Posterior cingulate gyrus (tissue), 11 donors: ENCODE measurements around the gene TMEM51.

Experiments used
- DNase-seq, 10 donors: peaks; one replicate each; pipeline versions ENCODE4 v3.0.0 to v3.0.0-alpha.2; 2020 to 2021; ENCODE audit warnings: mixed read lengths in 3 of 10
- intact Hi-C: fragments of 100-400 bp; cut with DNase I; formaldehyde crosslinking; loops from one replicate; pipeline ENCODE4 v1.15.1; 2023

Gene TMEM51, protein sequence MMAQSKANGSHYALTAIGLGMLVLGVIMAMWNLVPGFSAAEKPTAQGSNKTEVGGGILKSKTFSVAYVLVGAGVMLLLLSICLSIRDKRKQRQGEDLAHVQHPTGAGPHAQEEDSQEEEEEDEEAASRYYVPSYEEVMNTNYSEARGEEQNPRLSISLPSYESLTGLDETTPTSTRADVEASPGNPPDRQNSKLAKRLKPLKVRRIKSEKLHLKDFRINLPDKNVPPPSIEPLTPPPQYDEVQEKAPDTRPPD

GRCh38 chr1:15153184-15153841 lies at the start of gene TMEM51:
Gene TMEM51, plus strand, starts transcription at chr1:15153747. Its CDS starts 61,341 bp downstream, at chr1:15215088.
- peak in 7 of 10 donors; percentile 20 to 91 (median 55) for DNase-seq
- intact Hi-C loops, result loop anchor here (5.0 to 10.0 kb wide), 2 partner anchors 59 to 281 kb away; partner anchors contain the start of gene CTRC

DNA sequence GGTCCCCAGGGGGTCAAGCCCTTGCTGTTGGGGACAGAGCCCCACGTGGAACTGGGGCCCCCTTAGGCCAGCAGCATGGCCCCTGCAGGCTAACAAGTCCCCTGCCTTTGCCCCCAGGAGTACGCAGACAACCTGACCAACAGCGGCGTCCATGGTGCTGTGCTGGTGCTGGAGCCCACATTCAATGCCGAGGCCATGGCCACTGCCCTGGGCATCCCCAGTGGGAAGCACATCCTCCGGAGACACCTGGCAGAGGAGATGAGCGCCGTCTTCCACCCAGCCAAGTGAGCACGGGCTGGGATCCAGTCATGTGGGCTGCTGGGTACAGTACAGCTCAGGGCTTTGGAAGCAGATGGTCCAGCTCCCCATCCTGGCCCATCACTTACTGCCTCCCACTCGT lies 49.6 kb upstream of the TMEM51 start:
- peak in 2 of 10 donors; percentile 28 to 50 for DNase-seq
- intact Hi-C loops, result no loop called here

DNA sequence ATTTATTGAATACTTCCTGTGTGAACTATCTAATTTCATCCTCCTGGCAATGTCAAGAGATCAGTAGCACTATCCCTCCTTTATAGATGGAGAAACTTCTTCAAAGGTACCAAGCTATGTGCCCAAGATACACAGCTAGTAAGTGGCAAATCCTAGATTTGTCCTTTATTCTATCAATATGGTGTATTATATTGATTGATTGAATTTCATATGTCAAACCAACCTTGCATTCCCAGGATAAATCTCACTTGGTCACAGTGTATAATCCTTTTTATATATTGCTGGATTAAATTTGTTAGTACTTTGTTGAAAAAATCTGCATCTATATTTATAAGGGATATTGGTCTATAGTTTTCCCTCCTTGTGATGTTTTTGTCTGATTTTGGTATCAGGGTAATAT lies 48.8 kb upstream of the TMEM51 start:
- DNase-seq, result no peak
- intact Hi-C loops, result no loop called here

GRCh38 chr1:15106608-15107007 lies 46.9 kb upstream of the TMEM51 start:
- intact Hi-C loops, result no loop called here
- DNase-seq, result peak in 3 of 10 donors; percentile 22 to 46 (median 25)

GRCh38 chr1:15107058-15107687 lies 46.4 kb upstream of the TMEM51 start:
- DNase-seq, result peak in 1 of 10 donors; percentile 37
- intact Hi-C loops, result no loop called here

DNA sequence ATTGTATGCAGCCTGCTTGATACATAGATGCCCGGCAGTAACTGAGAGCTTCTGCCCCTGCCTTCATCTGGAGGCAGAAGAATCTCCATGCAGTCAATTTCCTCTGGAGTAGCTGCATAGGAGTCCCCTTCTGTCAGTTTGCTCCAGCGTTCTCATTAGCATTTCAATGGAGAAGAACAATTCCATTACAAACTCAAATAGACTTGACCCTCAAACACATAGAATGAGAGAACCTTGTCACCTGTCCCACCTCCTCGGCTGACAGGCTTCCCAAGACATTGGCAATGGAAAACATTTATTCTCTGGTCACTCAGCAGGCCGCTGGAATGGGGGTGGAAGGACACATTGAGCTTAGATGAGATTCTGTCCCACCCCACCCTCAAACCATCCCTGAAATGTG lies 45.6 kb upstream of the TMEM51 start:
- intact Hi-C loops, result no loop called here
- DNase-seq, result no peak

- peak in 2 of 10 donors; percentile 31 to 51 for DNase-seq
- intact Hi-C loops, result no loop called here
Measured at GRCh38 chr1:15110128-15110866, 43.2 kb upstream of the TMEM51 start.

DNA sequence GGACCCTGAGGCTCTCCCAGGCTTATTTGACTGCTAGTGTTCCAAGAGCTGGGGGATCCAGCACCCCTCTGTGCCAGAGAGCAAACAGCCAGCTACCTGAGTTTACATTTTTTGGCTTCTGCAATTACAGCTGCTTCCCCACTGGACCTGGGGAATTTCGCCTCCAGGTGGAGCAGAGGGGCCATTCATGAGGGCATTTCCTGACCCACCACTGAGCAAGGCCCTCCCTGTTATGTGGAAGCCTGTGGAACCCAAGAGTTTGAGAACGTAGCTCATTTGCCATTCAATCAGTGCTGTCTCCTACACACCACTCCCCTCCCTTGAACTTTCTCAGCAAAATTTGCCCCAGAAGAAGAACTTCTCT lies 42.7 kb upstream of the TMEM51 start:
- intact Hi-C loops, result no loop called here
- DNase-seq, result peak in 2 of 10 donors; percentile 14 to 19

DNA sequence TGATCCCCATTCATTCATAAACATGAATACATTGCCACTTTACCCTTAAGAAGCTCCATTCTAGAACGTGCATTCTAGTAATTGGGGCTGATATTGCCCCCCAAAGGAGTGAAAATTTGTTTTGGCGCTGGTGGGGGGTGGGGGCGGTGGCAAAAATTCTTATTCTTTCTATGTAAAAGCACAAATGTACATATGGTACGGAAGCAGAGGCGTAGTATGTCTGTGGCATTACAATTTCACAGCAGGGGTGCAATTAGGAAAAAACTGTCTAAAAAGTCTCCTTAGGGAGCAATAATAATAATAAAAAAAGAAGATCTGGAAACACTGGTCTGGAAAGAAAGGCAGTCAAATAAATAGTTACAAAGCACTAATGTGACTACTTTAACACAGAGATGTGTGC lies 40.4 kb upstream of the TMEM51 start:
- no peak for DNase-seq
- intact Hi-C loops, result no loop called here

DNA sequence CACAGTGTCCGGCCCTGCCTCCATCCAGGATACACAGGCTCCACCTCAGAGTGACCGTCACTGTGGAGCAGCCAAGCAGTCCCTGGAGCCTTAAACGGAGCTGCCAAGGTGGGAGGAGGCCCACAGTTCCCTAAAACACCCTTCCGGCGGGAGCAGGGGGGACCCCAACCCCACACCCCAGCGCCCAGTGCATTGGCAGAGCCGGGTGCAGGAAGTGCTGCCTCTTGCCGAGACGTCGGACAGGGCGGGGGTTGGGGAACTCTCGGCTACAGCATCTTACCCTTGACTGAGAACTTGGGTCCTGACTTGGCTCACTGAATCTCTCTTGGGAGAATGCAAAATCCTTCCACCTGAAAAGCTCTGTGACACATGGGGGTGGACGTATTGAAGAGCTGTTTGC lies 38.7 kb upstream of the TMEM51 start:
- DNase-seq, result peak in 1 of 10 donors; percentile 67
- intact Hi-C loops, result no loop called here

- intact Hi-C loops, result no loop called here
- peak in 1 of 10 donors; percentile 41 for DNase-seq
Measured at GRCh38 chr1:15115542-15116330, 37.8 kb upstream of the TMEM51 start.

DNA sequence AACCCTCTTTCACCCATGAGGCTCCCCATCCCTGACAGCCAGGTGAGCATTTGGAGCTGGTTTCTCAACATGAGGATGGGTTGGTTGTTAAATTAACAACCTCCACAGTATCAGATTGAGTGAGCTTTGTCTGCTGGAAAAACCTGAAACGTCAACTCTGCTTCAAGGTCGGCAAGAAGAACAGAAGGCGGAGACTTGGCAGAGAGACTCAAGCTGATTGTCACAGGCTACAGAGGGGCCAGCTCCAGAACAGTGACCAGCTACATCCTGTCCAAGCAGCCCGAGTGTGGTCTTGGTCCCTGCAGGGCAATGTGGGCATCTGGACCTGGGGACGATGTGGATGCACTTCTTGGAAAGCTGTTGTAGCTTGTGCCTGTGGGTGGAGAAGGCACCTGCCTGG lies 36.6 kb upstream of the TMEM51 start:
- DNase-seq, result no peak
- intact Hi-C loops, result no loop called here

- intact Hi-C loops, result no loop called here
- peak in 1 of 10 donors; percentile 56 for DNase-seq
Measured at GRCh38 chr1:15117671-15118325, 35.7 kb upstream of the TMEM51 start.

- intact Hi-C loops, result no loop called here
- peak in 1 of 10 donors; percentile 44 for DNase-seq
Measured at GRCh38 chr1:15118579-15118978, 35.0 kb upstream of the TMEM51 start.

DNA sequence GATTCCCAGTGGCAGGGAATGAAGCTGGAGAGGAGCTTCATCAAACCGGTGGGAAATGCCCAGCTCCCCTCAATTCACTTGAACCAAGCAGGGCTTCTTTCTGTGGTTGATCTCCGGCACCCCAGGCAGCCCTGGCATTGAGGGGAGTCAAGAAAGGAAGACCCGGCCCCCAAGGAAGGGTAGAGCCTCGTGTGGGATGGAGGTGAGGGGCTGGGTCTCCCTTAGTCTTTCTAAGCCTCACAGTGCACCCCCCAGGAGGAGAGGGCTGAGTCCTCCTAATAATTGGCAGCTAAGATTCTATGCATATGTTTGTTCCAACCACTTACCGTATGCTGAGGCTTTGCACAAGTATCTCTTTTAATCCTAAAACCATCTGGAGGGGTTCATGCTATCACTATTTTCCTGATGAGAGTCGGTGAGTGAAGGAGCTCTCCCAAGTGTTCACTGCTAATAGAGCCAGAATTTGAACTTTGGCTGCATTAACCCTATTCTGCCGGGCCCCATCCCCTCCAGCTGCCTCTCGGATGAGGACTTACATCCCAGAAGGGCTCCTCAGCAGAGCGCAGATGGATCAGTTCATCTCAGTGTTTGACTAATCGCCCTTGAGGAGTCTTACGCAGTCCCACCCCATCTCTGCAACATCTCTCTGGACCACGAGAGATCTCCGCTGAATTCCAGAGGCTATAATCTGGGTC lies 33.1 kb upstream of the TMEM51 start:
- intact Hi-C loops, result loop anchor here (10.0 kb wide), 1 partner anchor 154 kb away; no protein-coding TSS in a partner anchor
- DNase-seq, result peak in 1 of 10 donors; percentile 47

GRCh38 chr1:15122331-15122730 lies 31.2 kb upstream of the TMEM51 start:
- peak in 1 of 10 donors; percentile 65 for DNase-seq
- intact Hi-C loops, result loop anchor here (10.0 kb wide), 1 partner anchor 152 kb away; no protein-coding TSS in a partner anchor

DNA sequence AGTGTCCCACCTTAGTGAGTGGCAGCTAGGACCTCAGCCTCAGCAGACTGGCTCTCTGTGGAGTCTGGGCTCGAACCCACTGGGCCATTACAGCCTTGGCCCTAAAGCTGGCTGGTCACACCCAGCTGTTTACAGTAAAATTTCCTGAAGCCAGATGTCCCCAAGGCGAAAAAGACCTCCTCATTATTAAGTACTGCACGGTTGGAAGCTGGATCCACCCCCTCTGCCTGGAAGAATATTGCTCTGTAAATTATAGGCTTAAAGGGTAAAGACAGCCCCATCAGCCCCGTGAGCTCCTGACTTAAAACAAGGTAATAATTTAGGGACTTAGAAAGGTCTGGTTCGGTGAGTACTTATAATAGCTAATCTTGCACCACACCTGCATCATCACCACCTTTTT lies 30.3 kb upstream of the TMEM51 start:
- peak in 1 of 10 donors; percentile 16 for DNase-seq
- intact Hi-C loops, result loop anchor here (10.0 kb wide), 1 partner anchor 152 kb away; no protein-coding TSS in a partner anchor

DNA sequence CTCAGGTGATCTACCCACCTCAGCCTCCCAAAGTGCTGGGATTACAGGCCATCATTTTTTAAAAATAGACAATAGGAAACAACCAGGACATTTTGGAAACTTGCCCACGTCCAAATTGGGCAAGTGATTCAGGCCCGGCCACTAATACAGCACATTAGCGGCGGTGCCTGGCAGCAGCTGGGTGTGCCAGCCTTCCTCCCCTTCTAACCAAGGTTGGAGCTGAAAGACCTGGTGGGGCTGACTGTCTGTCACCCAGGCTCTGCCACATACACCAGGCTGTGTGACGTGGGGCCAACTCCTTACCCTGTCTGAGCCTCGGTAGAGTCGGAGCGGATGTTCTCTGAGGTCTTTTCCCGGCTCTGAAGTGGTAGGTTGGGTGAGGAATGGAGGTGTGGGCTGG lies 29.6 kb upstream of the TMEM51 start:
- intact Hi-C loops, result loop anchor here (10.0 kb wide), 1 partner anchor 151 kb away; no protein-coding TSS in a partner anchor
- peak in 1 of 10 donors; percentile 53 for DNase-seq
